RWPE2 (cell line): ENCODE data around the gene STIP1.

Source experiments
- ATAC-seq: fragments of 200-7000 bp; cut with Tn5 transposase; 3 replicates; pipeline ENCODE4 v1.9.1; 2021; ENCODE audit warnings: low read depth
- DNase-seq: peaks from one replicate; pipeline ENCODE4 v3.0.0-alpha.2; 2020; ENCODE audit warnings: low spot score
- H3K27ac ChIP-seq: fragments of 450-650 bp; 2 replicates; pipeline ENCODE4 v1.5.1; 2017; ENCODE audit warnings: mild to moderate bottlenecking; ENCODE audit not compliant: poor library complexity, severe bottlenecking
- H3K27me3 ChIP-seq: fragments of 250-450 bp; sonication (Bioruptor Pico); 2 replicates; pipeline ENCODE4 v1.5.1; 2021; ENCODE audit warnings: mild to moderate bottlenecking, moderate library complexity; ENCODE audit not compliant: insufficient read depth, poor library complexity, severe bottlenecking
- H3K36me3 ChIP-seq: fragments of 250-450 bp; sonication (Bioruptor Pico); 2 replicates; pipeline ENCODE4 v1.5.1; 2020; ENCODE audit warnings: low read depth, mild to moderate bottlenecking, moderate library complexity
- H3K4me1 ChIP-seq: fragments of 250-450 bp; sonication (Bioruptor Pico); 2 replicates; pipeline ENCODE4 v1.5.1; 2021; ENCODE audit warnings: mild to moderate bottlenecking, moderate library complexity; ENCODE audit not compliant: insufficient read depth, poor library complexity, severe bottlenecking
- H3K4me3 ChIP-seq: fragments of 250-450 bp; sonication (Bioruptor Pico); 2 replicates; pipeline ENCODE4 v1.5.1; 2021; ENCODE audit warnings: mild to moderate bottlenecking, moderate library complexity; ENCODE audit not compliant: severe bottlenecking
- H3K9me3 ChIP-seq: fragments of 250-450 bp; sonication (Bioruptor Pico); 2 replicates; pipeline ENCODE4 v1.5.1; 2021; ENCODE audit warnings: mild to moderate bottlenecking, moderate library complexity; ENCODE audit not compliant: severe bottlenecking
- TF ChIP-seq, protein P1 (sequence below): fragments of 450-650 bp; IDR thresholded peaks from one replicate; pipeline ENCODE4 v1.5.1; 2017; ENCODE audit warnings: mild to moderate bottlenecking, moderate library complexity; ENCODE audit not compliant: poor library complexity, severe bottlenecking

Gene STIP1

DNA sequence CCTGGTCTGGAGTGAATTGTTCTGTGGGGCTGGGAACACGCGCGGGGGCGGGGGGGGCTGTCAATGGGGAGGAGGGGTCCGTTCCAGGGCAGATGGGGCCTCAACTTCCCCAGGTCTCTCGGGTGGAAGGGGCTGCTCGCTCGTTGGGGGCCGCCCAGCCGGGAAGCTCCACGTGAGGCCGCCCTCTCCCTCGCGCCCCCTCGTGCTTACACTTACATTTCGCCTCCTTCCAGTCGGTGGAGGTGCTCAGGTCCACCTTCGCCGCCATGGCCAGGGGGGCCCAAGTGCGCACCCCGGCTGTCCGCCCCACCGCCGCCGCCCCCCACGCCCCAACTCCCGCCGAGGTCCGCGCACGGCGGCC is 20.5 kb upstream of the STIP1 start:
- Histone ChIP-seq H3K9me3 (no peaks in the 10 kb centered on the region), H3K4me3 (peak overlapping the region; percentile 67), H3K27me3 (no peaks in the 10 kb centered on the region), H3K4me1 (peaks cover 7% of the 10 kb centered on the region), H3K27ac (peak overlapping the region; percentile 35), H3K36me3 (no peaks in the 10 kb centered on the region)
- ATAC-seq, result peak; percentile 23; the same call in 2 of the 3 replicates
- TF ChIP-seq, protein P1, sequence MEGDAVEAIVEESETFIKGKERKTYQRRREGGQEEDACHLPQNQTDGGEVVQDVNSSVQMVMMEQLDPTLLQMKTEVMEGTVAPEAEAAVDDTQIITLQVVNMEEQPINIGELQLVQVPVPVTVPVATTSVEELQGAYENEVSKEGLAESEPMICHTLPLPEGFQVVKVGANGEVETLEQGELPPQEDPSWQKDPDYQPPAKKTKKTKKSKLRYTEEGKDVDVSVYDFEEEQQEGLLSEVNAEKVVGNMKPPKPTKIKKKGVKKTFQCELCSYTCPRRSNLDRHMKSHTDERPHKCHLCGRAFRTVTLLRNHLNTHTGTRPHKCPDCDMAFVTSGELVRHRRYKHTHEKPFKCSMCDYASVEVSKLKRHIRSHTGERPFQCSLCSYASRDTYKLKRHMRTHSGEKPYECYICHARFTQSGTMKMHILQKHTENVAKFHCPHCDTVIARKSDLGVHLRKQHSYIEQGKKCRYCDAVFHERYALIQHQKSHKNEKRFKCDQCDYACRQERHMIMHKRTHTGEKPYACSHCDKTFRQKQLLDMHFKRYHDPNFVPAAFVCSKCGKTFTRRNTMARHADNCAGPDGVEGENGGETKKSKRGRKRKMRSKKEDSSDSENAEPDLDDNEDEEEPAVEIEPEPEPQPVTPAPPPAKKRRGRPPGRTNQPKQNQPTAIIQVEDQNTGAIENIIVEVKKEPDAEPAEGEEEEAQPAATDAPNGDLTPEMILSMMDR, result peak; percentile 23
- DNase-seq, result no peak

DNA sequence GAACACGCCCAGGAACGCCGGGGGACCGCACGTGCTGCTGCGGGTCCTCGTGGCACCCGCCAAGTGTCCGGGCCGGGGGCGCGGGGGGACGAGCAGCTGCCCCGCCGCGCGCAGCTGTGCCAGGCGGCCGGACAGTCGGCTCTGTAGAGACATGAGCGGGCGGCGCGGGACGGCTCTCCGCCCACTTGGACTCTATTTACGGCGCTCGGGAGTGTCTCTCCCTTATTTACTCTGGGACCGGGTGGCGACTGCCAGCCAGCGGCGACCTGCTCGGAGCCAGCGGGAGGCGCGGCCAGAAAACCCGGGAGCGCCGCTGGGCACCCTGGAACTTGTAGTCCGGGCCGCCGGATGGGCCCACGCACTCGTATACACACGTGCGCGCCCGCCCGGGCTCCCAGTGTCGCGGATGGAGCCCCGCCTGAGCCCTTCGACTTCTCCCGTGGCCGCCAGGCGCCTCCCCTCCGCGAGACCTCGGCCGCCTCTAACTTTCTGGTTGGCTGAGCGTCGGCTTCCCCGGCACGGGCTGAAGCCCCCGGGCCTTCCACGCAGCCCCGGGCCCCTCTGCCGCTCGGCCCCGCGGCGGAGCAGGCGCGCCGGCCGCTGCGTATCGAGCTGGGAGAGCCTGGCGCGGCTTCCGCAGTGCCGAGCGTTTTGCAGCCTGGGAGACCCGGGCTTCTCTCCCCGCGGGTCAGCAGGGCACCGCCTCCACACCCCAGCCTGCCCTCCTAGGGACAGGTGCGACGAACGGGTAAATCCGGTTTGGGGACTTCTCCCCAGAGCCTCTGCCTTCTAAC is 19.9 kb upstream of the STIP1 start, which contains the start of gene MACROD1:
MACROD1 (minus strand) TSS at position 272 of the 794 bp plus-strand sequence; CDS start at position 153, 119 bp downstream.
- H3K9me3 ChIP-seq, result no peaks in the 10 kb centered on the region
- TF ChIP-seq, protein P1, result peak; percentile 16
- peak within 1 kb of the TSS; percentile 67 for H3K4me3 ChIP-seq
- no peaks in the 10 kb centered on the region for H3K36me3 ChIP-seq
- peak; percentile 87 for ATAC-seq
- H3K4me1 ChIP-seq, result peaks cover 7% of the 10 kb centered on the region
- peak within 1 kb of the TSS; percentile 35 for H3K27ac ChIP-seq
- H3K27me3 ChIP-seq, result no peaks in the 10 kb centered on the region
- DNase-seq, result peak; percentile 86

DNA sequence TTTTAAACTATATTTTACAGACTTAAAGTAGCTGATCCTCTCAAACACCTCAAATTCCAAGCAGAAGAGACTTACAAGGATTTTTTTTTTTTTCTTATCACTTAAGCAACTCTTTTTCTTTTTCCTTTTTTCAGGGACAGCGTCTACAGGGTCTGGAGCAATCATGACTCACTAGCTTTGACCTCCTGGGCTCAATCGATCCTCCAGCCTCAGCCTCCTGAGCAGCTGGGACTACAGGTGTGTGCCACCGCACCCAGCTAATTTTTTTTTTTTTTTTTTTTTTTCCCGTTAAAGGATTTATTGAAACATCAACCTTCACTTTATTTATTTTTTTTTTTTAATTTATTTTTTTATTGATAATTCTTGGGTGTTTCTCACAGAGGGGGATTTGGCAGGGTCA is 15.6 kb upstream of the STIP1 start:
- H3K36me3 ChIP-seq, result no peaks in the 10 kb centered on the region
- peaks cover 3% of the 10 kb centered on the region for H3K4me1 ChIP-seq
- H3K27ac ChIP-seq, result no peak overlapping the region
- TF ChIP-seq, protein P1, result no peak
- DNase-seq (no peak), ATAC-seq (no peak)
- peaks cover 2% of the 10 kb centered on the region for H3K9me3 ChIP-seq
- no peak overlapping the region for H3K4me3 ChIP-seq
- H3K27me3 ChIP-seq, result no peaks in the 10 kb centered on the region

DNA sequence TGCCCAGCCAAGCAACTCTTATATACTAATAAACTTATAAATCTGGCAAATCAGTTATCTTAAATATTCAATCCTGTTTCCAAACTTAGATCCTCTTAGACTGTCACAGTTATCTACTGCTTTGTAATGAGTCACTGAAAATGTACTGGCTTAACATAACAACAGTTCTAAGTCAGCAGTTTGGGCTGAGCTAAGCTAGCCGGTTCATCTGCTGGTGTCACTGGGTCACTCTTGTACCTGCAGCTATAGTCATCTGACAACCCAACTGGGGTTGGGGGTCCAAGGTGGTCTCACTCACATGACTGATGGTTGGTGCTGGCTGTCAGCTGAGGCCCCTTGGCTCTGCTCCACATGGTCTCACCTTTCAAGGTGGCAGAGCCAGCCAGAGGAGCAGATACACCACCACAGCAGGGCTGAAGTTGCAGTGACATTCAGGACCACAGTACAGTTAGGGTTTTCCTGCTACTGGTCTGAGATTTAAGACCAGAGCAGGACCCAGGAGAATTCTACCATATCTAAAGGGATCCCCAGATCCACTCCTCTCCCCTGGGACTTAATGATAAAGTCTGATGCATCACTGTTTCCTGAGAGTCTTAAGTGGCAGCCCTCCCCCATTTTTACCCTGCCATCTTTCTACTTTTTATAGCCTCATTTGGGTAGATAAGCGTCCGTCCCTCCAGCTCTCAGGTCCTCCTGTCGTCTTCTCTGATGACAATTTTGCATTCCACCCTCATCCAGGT is 12.2 kb upstream of the STIP1 start:
- DNase-seq, result no peak
- no peak overlapping the region for H3K27ac ChIP-seq
- H3K27me3 ChIP-seq, result no peaks in the 10 kb centered on the region
- peak; percentile 53; the same call in 2 of the 3 replicates for ATAC-seq
- TF ChIP-seq, protein P1, result no peak
- no peak overlapping the region for H3K4me3 ChIP-seq
- H3K9me3 ChIP-seq, result peaks cover 2% of the 10 kb centered on the region
- no peaks in the 10 kb centered on the region for H3K36me3 ChIP-seq
- H3K4me1 ChIP-seq, result no peaks in the 10 kb centered on the region
